Gastroesophageal sphincter (tissue), 3 donors: Measurements from ENCODE around the gene SLC8A1.

Experiments used
- CTCF ChIP-seq, 4 experiments: fragments of 200-600 bp in 2 of 4; fragments of 450-650 bp in 2 of 4; sonication (generic) in 1 of 4; IDR thresholded peaks; one replicate each; pipeline ENCODE4 v1.5.1; 2017 to 2019; ENCODE audit warnings: antibody characterized with exemption in 4 of 4, mild to moderate bottlenecking in 2 of 4, moderate library complexity in 2 of 4
- POLR2A ChIP-seq, 2 donors: fragments of 450-650 bp; IDR thresholded peaks; one replicate each; pipeline ENCODE4 v1.6.1; 2017; ENCODE audit warnings: antibody characterized with exemption in 2 of 2, mild to moderate bottlenecking in 2 of 2, moderate library complexity in 1 of 2

- no peak for TF ChIP-seq CTCF (IDR thresholded peaks at IDR 0.05)
- no peak for TF ChIP-seq POLR2A (IDR thresholded peaks at IDR 0.05)
Measured at GRCh38 chr2:40415391-40415790, 36.5 kb downstream of the SLC8A1 start.
